GM19452 (cell line): ENCODE data around the gene DENR.
"Not testable (repeated sequence)": the region's sequence is repeated elsewhere in the genome, so short reads cannot be mapped to it uniquely, and the experiment has no call there.

Experiments
- ATAC-seq: cut with Tn5 transposase; IDR thresholded peaks from one replicate; pipeline ENCODE4 v1.9.1; 2021; ENCODE audit not compliant: unreplicated experiment

DENR gene, protein sequence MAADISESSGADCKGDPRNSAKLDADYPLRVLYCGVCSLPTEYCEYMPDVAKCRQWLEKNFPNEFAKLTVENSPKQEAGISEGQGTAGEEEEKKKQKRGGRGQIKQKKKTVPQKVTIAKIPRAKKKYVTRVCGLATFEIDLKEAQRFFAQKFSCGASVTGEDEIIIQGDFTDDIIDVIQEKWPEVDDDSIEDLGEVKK

DNA sequence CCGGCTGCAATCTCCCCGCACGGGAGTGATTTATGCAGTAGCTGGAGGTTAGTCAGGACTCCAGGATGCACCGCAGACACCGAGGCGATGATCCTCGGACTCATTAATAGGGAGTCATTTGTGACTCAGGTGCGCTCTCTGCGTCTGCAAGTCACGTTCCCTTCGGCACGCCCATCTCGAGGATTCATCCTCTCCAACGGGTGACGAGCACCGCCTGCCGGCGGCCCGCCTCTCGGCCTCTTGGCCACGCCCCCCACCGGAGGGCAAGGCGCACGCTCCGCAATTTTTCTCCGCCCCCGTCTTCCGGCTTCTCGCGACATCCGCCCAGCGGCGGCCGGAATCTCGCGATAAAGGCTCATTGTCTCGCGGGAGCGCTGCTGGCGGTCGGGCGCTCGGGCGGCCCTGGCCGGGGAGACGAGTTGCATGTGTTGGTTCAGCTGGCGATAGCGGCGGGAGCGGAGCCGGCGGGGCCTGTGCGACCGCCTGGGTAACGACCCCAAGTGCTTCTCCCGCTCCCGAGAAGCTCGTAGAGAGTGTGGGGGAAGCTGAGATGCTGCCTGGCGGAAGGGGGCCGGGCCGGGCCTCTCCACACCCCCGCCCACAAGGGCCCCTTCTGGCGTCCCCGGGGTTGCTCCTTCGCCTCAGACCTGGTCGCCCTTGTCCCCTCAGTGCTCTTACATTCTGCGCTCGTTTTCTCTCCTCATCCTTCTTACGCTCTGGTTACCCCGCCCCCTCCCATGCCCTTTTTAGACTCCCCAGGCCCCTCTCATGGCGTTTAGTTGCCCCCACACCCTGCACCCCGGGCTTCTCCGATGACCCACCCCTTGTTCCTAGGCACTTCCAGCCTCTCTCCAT is at the start of gene DENR:
Gene DENR, plus strand, starts transcription at position 361 of the 855 bp plus-strand sequence. CDS start 878 bp downstream, outside the sequence.
- ATAC-seq, result peak; percentile 93

DNA sequence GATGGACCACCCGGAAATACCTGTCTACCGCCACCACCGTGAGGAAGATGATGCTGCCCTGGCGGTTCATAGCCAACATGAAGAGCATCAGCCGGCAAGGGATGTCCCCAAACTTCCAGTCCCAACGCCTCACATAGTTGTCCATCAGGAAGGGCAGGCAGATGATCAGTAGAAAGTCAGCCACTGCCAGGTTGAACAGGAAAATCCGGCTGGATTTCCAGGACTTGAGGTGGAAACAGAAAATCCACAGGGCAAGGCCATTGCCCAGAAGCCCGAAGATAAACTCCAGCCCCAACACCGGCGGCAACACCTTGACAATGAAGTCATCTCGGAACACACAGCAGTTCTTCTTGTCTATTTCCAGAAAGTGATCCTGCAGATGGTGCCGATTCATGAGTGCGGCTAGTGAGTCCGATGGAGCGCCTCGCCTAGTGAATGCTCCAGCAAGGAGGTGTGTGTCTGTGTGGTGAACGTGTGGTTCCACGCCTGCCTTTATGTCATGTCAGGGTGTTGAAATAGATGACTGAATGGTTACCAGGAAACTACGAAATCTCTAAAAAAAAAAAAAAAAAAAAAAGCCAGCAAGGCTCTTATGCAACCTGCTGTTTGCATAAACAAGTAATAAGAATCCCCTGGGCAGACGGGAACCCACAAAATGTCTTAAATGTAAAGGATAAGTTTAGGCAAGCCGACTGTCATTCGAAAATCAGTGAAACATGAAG is 49.6 kb upstream of the DENR start, which contains the start of gene HCAR2:
Gene HCAR2, minus strand, starts transcription at position 468 of the 722 bp plus-strand sequence. Its CDS starts 74 bp downstream, at position 394.
- ATAC-seq, result not testable (repeated sequence)

GRCh38 chr12:122703841-122704240 is 48.8 kb upstream of the DENR start:
- ATAC-seq, result not testable (repeated sequence)

GRCh38 chr12:122709287-122709686 is 43.3 kb upstream of the DENR start:
- ATAC-seq, result not testable (repeated sequence)

GRCh38 chr12:122710341-122710740 is 42.3 kb upstream of the DENR start:
- not testable (repeated sequence) for ATAC-seq

DNA sequence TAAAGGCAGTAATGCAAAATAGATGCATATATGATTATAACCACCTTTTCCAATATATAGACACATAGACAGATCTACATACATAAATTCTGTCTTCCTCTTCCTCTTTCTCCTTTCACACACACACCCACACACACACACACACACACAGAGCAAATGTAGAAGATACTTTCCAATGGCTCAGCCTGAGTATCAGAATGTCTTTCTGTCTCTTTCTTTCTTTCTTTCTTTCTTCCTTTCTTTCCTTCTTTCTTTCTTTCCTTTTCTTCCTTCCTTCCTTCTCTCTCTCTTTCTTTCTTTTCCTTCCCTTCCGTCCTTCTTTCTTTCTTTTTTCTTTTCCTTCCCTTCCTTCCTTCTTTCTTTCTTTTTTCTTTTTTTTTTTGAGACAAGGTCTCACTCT is 41.4 kb upstream of the DENR start:
- ATAC-seq, result not testable (repeated sequence)

- not testable (repeated sequence) for ATAC-seq
Observed at GRCh38 chr12:122713491-122714188, 39.0 kb upstream of the DENR start.

- not testable (repeated sequence) for ATAC-seq
Observed at GRCh38 chr12:122715211-122715610, 37.4 kb upstream of the DENR start.

DNA sequence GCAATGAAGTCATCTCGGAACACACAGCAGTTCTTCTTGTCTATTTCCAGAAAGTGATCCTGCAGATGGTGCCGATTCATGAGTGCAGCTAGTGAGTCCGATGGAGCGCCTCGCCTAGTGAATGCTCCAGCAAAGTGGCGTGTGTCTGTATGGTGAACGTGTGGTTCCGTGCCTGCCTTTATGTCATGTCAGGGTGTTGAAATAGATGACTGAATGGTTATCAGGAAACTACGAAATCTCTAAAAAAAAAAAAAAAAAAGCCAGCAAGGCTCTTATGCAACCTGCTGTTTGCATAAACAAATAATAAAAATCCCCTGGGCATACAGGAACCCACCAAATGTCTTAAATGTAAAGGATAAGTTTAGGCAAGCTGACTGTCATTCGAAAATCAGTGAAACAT is 36.0 kb upstream of the DENR start, which contains the start of gene HCAR3:
Gene HCAR3, minus strand, starts transcription at position 154 of the 400 bp plus-strand sequence. Its CDS starts 74 bp downstream, at position 80.
- ATAC-seq, result not testable (repeated sequence)

DNA sequence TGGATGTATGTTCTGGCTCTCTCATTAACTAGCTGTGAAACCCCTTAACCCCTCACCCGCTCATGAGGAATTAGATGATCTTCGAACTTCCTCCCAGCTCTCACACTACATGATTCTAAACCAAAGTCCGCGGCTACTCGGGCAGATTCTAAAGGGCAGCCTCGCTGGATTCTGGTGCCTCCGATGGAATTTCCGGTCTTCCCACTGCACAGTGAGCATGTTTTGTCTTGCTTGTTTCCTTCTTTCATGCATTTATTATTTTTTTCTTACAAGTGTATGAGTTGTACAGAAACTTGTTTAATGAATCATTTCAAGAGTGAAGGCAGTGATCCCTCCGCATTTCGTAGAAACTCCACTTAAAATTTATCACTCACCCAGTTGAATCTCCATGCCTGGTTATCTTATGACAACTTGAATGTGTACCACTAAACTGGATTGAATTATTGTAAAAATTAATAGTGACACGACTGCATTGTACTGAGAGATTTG is 31.5 kb upstream of the DENR start:
- no peak for ATAC-seq

DNA sequence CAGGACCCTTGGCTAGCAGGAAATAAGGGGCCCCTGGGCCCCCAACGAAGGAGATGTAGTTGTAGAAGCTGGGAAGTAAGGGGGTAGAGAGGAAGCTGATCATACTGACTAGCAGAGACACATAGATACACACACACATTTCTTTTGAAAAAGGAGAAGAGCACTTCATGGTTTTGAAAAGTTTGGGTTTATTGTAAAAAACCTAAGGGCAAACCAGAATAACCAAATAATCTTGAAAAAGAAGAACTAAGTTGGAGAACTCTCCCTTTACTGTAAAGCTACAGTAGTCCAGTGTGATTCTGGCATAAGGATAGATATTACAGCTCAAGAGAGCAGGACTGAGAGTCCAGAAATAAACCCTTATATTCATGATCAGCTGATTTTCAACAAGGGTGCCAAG is 30.2 kb upstream of the DENR start:
- no peak for ATAC-seq

GRCh38 chr12:122724641-122725243 is 27.9 kb upstream of the DENR start:
- ATAC-seq, result no peak

- no peak for ATAC-seq
Observed at GRCh38 chr12:122725452-122726079, 27.1 kb upstream of the DENR start.

DNA sequence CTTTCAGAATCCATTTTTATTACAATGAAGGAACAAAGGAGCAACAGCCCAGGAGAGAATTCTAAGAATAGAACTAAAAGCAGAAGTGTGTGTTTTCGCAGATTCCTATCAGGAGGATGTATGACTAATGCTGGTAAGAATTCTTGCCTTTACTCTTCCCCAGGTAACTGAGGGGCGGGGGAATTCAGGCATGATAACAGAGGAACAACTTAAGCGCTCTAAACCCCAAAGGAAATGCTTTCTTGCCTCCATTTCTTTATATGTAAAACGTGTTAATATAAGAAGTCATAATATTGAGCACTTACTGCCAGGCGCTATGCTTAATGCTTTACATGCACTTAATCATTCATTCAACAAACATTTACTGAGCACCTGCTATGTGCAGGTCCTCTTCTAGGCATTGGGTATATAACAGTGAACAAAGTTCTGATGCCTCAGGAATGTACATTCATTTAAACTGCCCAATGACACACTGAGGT is 26.5 kb upstream of the DENR start:
- ATAC-seq, result no peak

DNA sequence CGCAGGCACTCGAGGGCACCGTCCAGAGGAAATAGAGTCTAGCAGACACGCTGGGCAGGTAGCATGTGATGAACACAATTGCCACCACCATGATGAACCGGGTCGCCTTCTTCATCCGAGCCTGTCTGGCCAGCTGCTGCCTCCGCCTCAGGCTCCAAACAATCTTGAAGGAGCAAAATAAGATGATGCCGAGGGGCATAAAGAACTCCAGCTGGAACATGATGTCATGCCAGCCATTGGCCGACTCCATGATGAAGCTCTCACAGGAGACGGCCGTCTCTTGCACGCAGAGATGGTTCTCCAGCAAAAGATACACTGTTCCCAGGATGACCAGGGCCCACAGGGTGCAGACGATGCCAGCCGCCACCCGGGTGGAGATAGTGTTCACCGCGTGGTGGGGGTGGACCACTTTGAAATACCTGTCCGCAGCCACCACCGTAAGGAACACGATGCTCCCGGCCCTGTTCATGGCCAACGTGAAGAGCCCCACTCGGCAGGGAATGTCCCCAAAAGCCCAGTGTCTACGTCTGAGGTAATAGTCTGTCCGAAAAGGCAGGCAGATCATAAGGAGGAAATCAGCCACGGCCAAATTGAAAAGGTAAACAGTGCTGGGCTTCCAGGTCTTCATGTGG is 22.9 kb upstream of the DENR start:
- ATAC-seq, result no peak

DNA sequence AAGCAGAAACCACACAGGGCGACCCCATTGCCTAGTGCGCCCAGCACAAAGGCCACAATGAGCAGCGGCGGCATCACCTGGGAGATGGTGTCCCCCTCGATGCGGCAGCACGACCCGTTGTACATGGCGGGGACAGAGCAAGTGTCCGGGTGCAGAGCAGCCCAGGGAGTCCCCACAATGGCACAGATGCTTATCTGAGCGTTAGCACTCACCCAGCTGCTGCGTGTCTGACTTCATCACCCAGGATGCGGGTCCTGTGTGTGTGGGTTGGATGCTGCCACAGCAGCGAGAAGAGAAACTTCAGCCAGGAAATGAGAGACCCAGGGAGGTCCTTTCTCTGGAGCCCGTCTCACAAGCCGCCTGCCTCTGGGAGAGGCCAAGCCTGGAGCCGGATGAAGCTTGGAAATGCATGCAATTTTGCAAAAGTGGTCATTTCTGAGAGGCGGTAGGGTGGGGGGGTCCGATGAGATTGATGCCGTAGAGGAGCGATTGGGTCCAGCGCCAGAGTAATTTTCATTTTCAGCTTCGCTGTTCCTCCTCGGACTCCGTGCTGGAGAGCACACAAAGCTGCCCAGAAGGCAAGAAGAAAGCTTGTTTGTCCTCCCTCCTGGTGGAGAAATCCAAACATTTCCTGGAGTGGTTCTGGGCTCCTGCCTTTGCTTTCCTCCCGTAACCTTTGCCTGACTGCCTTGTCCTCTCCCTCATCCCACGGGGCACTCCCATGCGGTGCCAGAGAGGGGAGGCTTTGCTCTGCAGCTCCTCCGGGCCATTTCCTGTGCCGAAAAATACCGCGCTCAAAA is 22.2 kb upstream of the DENR start, which contains the start of gene HCAR1:
Gene HCAR1, minus strand, starts transcription at position 630 of the 800 bp plus-strand sequence. Its CDS starts 505 bp downstream, at position 125.
- no peak for ATAC-seq

- no peak for ATAC-seq
Observed at GRCh38 chr12:122732170-122732569, 20.5 kb upstream of the DENR start.

- no peak for ATAC-seq
Observed at GRCh38 chr12:122732611-122733010, 20.0 kb upstream of the DENR start.
